Prostate gland (tissue), 2 donors: ENCODE data around the gene PAFAH2. TPM values are rescaled to one million over a fixed set of nuclear protein-coding genes. Genes with fewer than 3 reads are reported as not detected.
"Not testable (repeated sequence)": the region's sequence is repeated elsewhere in the genome, so short reads cannot be mapped to it uniquely, and the experiment has no call there.

Experiments used
- DNase-seq: peaks from one replicate; pipeline ENCODE4 v3.0.0-alpha.2; 2019; ENCODE audit warnings: low spot score
- H3K27ac ChIP-seq, 2 donors: fragments of 200-600 bp; sonication (generic); 2 replicates each; pipeline ENCODE4 v1.5.1; 2017 to 2019
- H3K27me3 ChIP-seq: fragments of 200-600 bp; sonication (generic); replicated peaks from 2 replicates; pipeline ENCODE4 v1.5.1; 2019; ENCODE audit not compliant: insufficient read depth
- H3K36me3 ChIP-seq, 2 donors: fragments of 200-600 bp; sonication (generic); 1 replicate in 1 of 2; 2 replicates in 1 of 2; pipeline versions ENCODE4 v1.5.1 to v1.8.1; 2017 to 2019
- H3K4me1 ChIP-seq: fragments of 200-600 bp; sonication (generic); replicated peaks from 2 replicates; pipeline ENCODE4 v1.5.1; 2019
- H3K4me3 ChIP-seq, 2 donors: fragments of 200-600 bp; sonication (generic); 2 replicates each; pipeline ENCODE4 v1.5.1; 2017 to 2019
- H3K9me3 ChIP-seq: fragments of 200-600 bp; sonication (generic); 2 replicates; pipeline ENCODE4 v1.5.1; 2017
- CTCF ChIP-seq, 4 experiments: fragments of 200-600 bp in 2 of 4; fragments of 450-650 bp in 2 of 4; sonication (generic) in 2 of 4; IDR thresholded peaks; 1 replicate in 3 of 4; 2 replicates in 1 of 4; pipeline ENCODE4 v1.5.1; 2016 to 2019; ENCODE audit warnings: antibody characterized with exemption in 4 of 4, mild to moderate bottlenecking in 2 of 4, moderate library complexity in 2 of 4
- POLR2A ChIP-seq: fragments of 450-650 bp; IDR thresholded peaks from one replicate; pipeline ENCODE4 v1.6.1; 2016; ENCODE audit warnings: antibody characterized with exemption, mild to moderate bottlenecking
- POLR2AphosphoS5 ChIP-seq: sonication (generic); formaldehyde crosslinking; IDR thresholded peaks from one replicate; pipeline ENCODE4 v1.6.1; 2017; ENCODE audit warnings: antibody characterized with exemption
- WGBS: methylation state at CpG from one replicate; pipeline ENCODE4 v1.1.5; 2018; 5-methylcytosine and 5-hydroxymethylcytosine counted together
- intact Hi-C: fragments of 100-400 bp; cut with DNase I; formaldehyde crosslinking; loops from one replicate; pipeline ENCODE4 v1.14.2; 2022
- total RNA-seq, 2 donors: library from RNA; depleted of rRNA; stranded (reverse); fragments of >200 nt; gene quantifications; one replicate each; pipeline ENCODE4 v1.1.0, GENCODE V29; 2016

The PAFAH2 gene
- total RNA-seq, 2 donors from 2014 or later, result 17.4 to 18.7 TPM

GRCh38 chr1:25952841-25953401 is 44.9 kb downstream of the PAFAH2 start:
- Histone ChIP-seq H3K27ac (no peak overlapping the region), H3K9me3 (no peaks in the 10 kb centered on the region), H3K4me3 (no peak overlapping the region), H3K4me1 (no peaks in the 10 kb centered on the region), H3K27me3 (no peaks in the 10 kb centered on the region), H3K36me3 (no peaks in the 10 kb centered on the region)
- 28% methylated on average over 4 of the region's 4 CpGs for WGBS
- TF ChIP-seq POLR2AphosphoS5 (no peak), CTCF (IDR thresholded peaks at IDR 0.05) (no peak), POLR2A (no peak)
- intact Hi-C loops, result no loop called here
- no peak for DNase-seq

- H3K4me3 ChIP-seq, result no peak overlapping the region
- no peaks in the 10 kb centered on the region for H3K27me3 ChIP-seq
- 84% methylated on average over 4 of the region's 4 CpGs for WGBS
- intact Hi-C loops, result no loop called here
- TF ChIP-seq POLR2A (no peak), CTCF (IDR thresholded peaks at IDR 0.05) (no peak), POLR2AphosphoS5 (no peak)
- DNase-seq, result no peak
- H3K27ac ChIP-seq, result no peak overlapping the region
- no peaks in the 10 kb centered on the region for H3K9me3 ChIP-seq
- no peaks in the 10 kb centered on the region for H3K4me1 ChIP-seq
- no peaks in the 10 kb centered on the region for H3K36me3 ChIP-seq
Observed at GRCh38 chr1:25948641-25949040, 49.2 kb downstream of the PAFAH2 start.

GRCh38 chr1:25947027-25947426 is 50.8 kb downstream of the PAFAH2 start:
- Histone ChIP-seq H3K4me1 (no peaks in the 10 kb centered on the region), H3K9me3 (no peaks in the 10 kb centered on the region), H3K27me3 (no peaks in the 10 kb centered on the region), H3K36me3 (no peaks in the 10 kb centered on the region), H3K27ac (no peak overlapping the region), H3K4me3 (no peak overlapping the region)
- no peak for DNase-seq
- no peak for TF ChIP-seq POLR2AphosphoS5
- 96% methylated on average over 2 of the region's 2 CpGs for WGBS
- intact Hi-C loops, result no loop called here

- intact Hi-C loops, result no loop called here
- no peaks in the 10 kb centered on the region for H3K36me3 ChIP-seq
- TF ChIP-seq POLR2AphosphoS5, result no peak
- TF ChIP-seq POLR2A, result no peak
- TF ChIP-seq CTCF (IDR thresholded peaks at IDR 0.05), result no peak
- H3K9me3 ChIP-seq, result no peaks in the 10 kb centered on the region
- no peak for DNase-seq
- H3K4me1 ChIP-seq, result no peaks in the 10 kb centered on the region
- H3K27me3 ChIP-seq, result no peaks in the 10 kb centered on the region
- 89% methylated on average over 5 of the region's 5 CpGs for WGBS
- H3K27ac ChIP-seq, result no peak overlapping the region
- H3K4me3 ChIP-seq, result no peak overlapping the region
Observed at GRCh38 chr1:25945761-25946160, 52.1 kb downstream of the PAFAH2 start.

GRCh38 chr1:25944986-25945385 is 52.9 kb downstream of the PAFAH2 start:
- Histone ChIP-seq H3K36me3 (no peaks in the 10 kb centered on the region), H3K27ac (no peak overlapping the region), H3K9me3 (no peaks in the 10 kb centered on the region), H3K4me3 (no peak overlapping the region), H3K4me1 (no peaks in the 10 kb centered on the region), H3K27me3 (no peaks in the 10 kb centered on the region)
- TF ChIP-seq POLR2AphosphoS5 (no peak), POLR2A (no peak), CTCF (IDR thresholded peaks at IDR 0.05) (no peak)
- DNase-seq, result no peak
- 80% methylated on average over 3 of the region's 3 CpGs for WGBS
- intact Hi-C loops, result no loop called here

- WGBS, result 96% methylated on average over 5 of the region's 5 CpGs
Observed at GRCh38 chr1:25943511-25943910, 54.4 kb downstream of the PAFAH2 start.

More at GRCh38 chr1:25943511-25943910, 54.4 kb downstream of the PAFAH2 start:
- H3K4me1 ChIP-seq, H3K36me3 ChIP-seq, H3K27me3 ChIP-seq, H3K27ac ChIP-seq, H3K9me3 ChIP-seq, DNase-seq, intact Hi-C loops, H3K4me3 ChIP-seq: not testable (repeated sequence)
